ENCODE data around the gene SYNPO2.
"Not testable (repeated sequence)": the region's sequence is repeated elsewhere in the genome, so short reads cannot be mapped to it uniquely, and the experiment has no call there.

Gene SYNPO2

GRCh38 chr4:119050527-119051090 is 162.0 kb downstream of the SYNPO2 start:
- in situ Hi-C loops (cut with HindIII; ENCODE audit: low pct_ligation_motif_present, low sequenced_read_pairs), result no loop called here
- Histone ChIP-seq H3K4me3 (ENCODE audit: low read depth, low read length) (no peak overlapping the region), H3K27ac (no peak overlapping the region), H3K36me3 (replicated peaks) (no peaks in the 10 kb centered on the region), H3K27me3 (replicated peaks) (no peaks in the 10 kb centered on the region)
- no peak for DNase-seq
- TF ChIP-seq CTCF (IDR thresholded peaks at IDR 0.05; ENCODE audit: low read depth, low read length, missing control alignments), result no peak

GRCh38 chr4:119053245-119053644 is 164.6 kb downstream of the SYNPO2 start:
- Histone ChIP-seq H3K36me3 (replicated peaks) (no peaks in the 10 kb centered on the region), H3K4me3 (ENCODE audit: low read depth, low read length) (no peak overlapping the region), H3K27me3 (replicated peaks) (no peaks in the 10 kb centered on the region), H3K27ac (no peak overlapping the region)
- DNase-seq, result no peak
- in situ Hi-C loops (cut with HindIII; ENCODE audit: low pct_ligation_motif_present, low sequenced_read_pairs), result no loop called here
- TF ChIP-seq CTCF (IDR thresholded peaks at IDR 0.05; ENCODE audit: low read depth, low read length, missing control alignments), result no peak

GRCh38 chr4:119053997-119054396 is 165.3 kb downstream of the SYNPO2 start:
- DNase-seq, result no peak
- Histone ChIP-seq H3K36me3 (replicated peaks) (no peaks in the 10 kb centered on the region), H3K27me3 (replicated peaks) (no peaks in the 10 kb centered on the region), H3K4me3 (ENCODE audit: low read depth, low read length) (no peak overlapping the region), H3K27ac (no peak overlapping the region)
- in situ Hi-C loops (cut with HindIII; ENCODE audit: low pct_ligation_motif_present, low sequenced_read_pairs), result no loop called here
- TF ChIP-seq CTCF (IDR thresholded peaks at IDR 0.05; ENCODE audit: low read depth, low read length, missing control alignments), result no peak

DNA sequence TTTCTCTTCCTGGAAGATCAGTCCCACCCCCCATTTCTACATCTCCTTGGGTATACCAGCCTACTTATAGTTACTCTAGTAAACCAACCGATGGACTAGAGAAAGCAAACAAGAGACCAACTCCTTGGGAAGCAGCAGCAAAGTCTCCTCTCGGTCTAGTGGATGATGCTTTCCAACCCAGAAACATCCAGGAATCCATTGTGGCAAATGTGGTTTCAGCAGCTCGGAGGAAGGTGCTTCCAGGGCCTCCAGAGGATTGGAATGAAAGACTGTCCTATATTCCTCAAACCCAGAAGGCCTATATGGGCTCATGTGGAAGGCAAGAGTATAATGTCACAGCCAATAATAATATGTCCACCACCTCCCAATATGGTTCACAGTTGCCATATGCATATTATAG is 168.8 kb downstream of the SYNPO2 start:
- no peaks in the 10 kb centered on the region for H3K36me3 ChIP-seq (replicated peaks)
- H3K27ac ChIP-seq, result no peak overlapping the region
- H3K27me3 ChIP-seq (replicated peaks), result no peaks in the 10 kb centered on the region
- no peak for DNase-seq
- no peak for TF ChIP-seq CTCF (IDR thresholded peaks at IDR 0.05; ENCODE audit: low read depth, low read length, missing control alignments)
- H3K4me3 ChIP-seq (ENCODE audit: low read depth, low read length), result no peak overlapping the region
- in situ Hi-C loops (cut with HindIII; ENCODE audit: low pct_ligation_motif_present, low sequenced_read_pairs), result no loop called here

- H3K27me3 ChIP-seq (replicated peaks), result no peaks in the 10 kb centered on the region
- in situ Hi-C loops (cut with HindIII; ENCODE audit: low pct_ligation_motif_present, low sequenced_read_pairs), result no loop called here
- no peak for DNase-seq
- no peak overlapping the region for H3K4me3 ChIP-seq (ENCODE audit: low read depth, low read length)
- H3K36me3 ChIP-seq (replicated peaks), result no peaks in the 10 kb centered on the region
- H3K27ac ChIP-seq, result no peak overlapping the region
- no peak for TF ChIP-seq CTCF (IDR thresholded peaks at IDR 0.05; ENCODE audit: low read depth, low read length, missing control alignments)
Measured at GRCh38 chr4:119059221-119059620, 170.6 kb downstream of the SYNPO2 start.

GRCh38 chr4:119067125-119067524 is 178.5 kb downstream of the SYNPO2 start:
- H3K27ac ChIP-seq; in situ Hi-C loops (cut with HindIII; ENCODE audit: low pct_ligation_motif_present, low sequenced_read_pairs); H3K27me3 ChIP-seq (replicated peaks); H3K4me3 ChIP-seq (ENCODE audit: low read depth, low read length); DNase-seq; H3K36me3 ChIP-seq (replicated peaks): not testable (repeated sequence)

DNA sequence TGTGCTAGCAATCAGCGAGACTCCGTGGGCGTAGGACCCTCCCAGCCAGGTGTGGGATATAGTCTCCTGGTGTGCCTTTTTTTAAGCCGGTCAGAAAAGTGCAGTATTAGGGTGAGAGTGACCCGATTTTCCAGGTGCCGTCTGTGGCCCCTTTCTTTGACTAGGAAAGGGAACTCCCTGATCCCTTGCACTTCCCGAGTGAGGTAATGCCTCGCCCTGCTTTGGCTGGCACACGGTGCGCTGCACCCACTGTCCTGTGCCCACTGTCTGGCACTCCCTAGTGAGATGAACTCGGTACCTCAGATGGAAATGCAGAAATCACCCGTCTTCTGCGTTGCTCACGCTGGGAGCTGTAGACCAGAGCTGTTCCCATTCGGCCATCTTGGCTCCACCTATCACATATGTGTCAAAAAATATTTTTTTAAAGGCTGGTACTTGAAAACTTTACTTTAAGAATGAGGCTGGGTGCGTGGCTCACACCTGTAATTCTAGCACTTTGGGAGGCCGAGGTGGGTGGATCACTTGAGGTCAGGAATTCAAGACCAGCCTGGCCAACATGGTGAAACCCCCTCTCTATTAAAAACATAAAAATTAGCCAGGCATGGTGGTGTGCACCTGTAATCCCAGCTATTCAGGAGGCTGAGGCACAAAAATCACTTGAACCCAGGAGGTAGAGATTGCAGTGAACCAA is 179.2 kb downstream of the SYNPO2 start:
- H3K27ac ChIP-seq; DNase-seq; H3K36me3 ChIP-seq (replicated peaks); H3K4me3 ChIP-seq (ENCODE audit: low read depth, low read length); in situ Hi-C loops (cut with HindIII; ENCODE audit: low pct_ligation_motif_present, low sequenced_read_pairs); H3K27me3 ChIP-seq (replicated peaks): not testable (repeated sequence)
